Effector CD8-positive, alpha-beta T cell (primary cell): Measurements from ENCODE around the gene TCEA3.
A peak's percentile ranks its signal among the peaks of the same experiment; 100 is the strongest.
"Not testable (repeated sequence)": the region's sequence is repeated elsewhere in the genome, so short reads cannot be mapped to it uniquely, and the experiment has no call there.

Experiments used
- DNase-seq: peaks from one replicate; lab custom pipeline; 2025; lab: John Stamatoyannopoulos, UW

The TCEA3 gene

DNA sequence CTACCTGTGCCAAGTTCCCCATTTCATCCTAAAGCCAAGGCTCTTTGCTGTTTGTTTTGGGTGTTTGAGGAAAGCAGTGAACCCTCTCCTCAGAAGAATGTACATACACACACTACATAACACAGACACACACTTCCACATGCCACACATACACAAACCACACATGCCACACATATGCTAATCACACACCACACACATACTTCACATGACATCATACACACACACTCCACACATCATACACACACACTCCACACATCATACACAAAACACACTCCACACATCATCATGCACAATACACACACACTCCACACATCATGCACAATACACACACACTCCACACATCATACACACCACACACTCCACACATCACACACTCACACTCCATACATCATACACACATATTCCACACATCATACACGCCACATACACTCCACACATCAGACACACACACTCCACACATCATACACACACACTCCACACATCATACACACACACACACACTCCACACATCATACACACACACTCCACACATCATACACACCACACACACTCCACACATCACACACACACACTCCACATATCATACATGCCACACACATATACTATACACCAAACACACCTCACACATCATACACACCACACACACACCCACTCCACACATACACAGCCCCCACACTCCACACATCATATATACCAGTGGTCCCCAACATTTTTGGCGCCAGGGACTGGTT is 32.3 kb downstream of the TCEA3 start:
- DNase-seq: no peak

DNA sequence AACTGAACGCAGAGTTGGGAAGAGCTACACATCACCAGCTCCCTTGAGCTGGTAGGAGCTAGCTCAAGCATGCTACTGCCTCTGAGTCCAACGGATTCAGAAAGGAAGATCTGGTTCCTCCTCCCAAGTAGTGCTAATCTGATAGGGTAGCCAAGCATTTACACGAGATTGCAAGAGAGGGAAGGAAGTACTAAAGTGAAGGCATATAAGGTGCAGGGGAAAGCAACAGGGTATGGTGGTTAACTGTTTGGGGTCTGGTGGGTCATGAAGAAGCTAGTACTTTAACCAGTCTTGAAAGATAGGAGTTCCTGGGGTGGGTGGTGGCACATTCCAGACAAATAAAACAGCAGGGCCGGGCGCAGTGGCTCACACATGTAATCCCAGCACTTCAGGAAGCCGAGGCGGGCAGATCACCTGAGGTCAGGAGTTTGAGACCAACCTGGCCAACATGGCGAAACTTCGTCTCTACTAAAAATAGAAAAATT is 34.7 kb downstream of the TCEA3 start:
- DNase-seq: no peak

DNA sequence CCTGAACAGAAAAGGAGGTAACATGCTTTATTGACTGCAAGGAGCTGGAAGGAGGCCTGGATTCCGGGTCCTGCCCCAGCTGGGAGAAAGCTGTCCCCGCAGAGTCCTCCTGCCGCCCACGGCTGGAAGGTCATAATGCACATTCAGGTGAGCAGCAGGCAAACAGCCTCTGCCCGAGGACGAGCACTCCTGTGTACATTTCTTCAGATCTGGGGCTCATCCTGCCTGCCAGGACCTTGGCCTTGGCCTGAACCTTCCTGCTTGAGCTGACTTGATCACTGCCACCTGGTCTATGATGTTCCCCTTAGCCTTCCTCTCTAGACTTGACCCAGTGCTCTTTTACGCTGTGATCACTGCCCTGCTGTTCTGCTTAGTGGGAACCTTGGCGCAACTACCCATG is 37.1 kb downstream of the TCEA3 start:
- no peak for DNase-seq

DNA sequence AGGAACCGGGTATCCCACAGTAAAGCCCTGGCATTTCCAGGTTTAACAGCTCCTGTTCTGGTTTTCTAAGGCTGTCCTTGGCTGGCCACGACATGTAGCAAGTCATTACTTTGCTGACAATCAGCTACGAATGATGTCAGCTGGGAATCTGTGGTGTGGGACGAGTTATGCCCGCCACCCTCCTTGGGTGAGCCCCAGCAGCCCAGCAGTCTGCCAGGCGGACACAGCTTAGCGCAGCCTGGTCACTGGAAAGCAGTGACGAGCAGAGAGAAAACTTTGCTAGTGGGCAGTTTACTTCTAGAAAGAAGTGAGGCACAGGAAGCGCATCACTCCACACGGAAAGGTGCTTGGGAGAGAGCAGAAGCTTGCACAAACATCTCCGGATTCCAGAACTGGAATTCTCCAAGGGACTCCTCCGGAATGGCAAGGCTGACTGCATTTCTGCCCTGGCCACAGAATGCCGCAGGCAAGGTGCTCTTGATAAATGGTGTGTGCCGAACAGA is 39.4 kb downstream of the TCEA3 start:
- DNase-seq: no peak

DNA sequence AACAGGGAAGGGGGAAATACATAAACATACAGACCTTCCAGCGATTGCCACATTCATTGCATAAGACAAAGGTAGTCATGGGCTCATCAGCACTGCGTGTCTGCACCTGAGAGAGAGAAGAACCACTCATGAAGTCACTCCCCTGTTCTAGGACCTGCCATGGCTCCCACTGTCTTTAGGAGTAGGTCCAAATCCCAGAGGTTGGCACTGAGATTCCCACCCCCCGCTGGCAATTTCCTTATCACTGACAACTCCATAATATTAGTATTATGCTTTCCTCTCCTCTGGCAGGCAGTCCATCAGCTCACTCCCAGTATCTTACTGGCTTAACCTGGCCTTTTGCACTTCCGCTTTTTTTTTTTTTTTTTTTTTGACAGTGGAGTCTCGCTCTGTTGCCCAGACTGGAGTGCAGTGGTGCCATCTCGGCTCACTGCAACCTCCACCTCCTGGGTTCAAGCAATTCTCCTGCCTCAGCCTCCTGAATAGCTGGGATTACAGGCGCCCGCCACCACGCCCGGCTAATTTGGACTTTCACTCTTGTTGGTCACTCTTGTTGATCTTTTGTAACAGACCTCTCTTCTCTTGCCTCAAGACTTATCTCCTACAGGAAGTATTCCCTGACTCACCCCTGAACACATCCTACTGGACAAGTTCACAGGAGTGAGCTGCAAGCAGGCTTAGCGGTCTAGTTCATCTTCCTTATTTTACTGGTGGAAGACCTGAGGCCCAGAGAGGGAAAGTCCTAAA is 40.1 kb downstream of the TCEA3 start:
- DNase-seq: no peak

DNA sequence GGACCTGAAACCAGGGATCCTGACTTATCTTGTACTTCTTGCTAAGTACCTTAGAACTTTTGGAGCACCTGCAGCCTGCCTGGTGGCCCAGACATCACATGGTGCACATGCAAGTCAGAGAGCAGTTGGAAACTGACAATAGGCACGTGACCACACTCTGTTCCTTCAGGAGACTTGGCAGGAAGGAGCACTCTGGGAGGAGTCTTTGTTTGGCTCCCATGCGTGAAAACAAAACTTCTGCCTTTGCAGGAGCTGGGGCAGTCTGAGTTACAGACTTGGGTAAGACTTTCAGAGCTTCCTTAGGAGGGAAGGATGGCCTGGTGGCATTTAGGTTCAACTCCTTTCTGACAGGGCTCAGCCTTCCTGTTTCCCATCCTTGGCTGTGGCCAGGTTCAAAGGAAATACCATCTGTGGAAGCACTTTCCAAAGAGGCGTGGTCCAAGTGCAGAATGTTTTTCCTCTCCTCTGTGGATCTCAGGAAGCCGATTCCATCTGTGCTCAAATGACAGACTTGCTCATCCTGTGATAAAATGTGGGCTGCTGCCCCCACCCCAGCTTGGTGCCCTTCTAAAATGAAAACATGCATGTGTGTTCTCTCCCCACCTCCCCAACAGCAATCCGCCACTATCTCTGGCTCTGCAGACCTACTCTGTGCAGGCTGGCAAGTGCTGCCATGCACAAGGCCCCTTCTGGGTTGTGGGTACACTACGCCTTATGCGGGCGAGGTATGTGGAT is 40.8 kb downstream of the TCEA3 start:
- DNase-seq: no peak

DNA sequence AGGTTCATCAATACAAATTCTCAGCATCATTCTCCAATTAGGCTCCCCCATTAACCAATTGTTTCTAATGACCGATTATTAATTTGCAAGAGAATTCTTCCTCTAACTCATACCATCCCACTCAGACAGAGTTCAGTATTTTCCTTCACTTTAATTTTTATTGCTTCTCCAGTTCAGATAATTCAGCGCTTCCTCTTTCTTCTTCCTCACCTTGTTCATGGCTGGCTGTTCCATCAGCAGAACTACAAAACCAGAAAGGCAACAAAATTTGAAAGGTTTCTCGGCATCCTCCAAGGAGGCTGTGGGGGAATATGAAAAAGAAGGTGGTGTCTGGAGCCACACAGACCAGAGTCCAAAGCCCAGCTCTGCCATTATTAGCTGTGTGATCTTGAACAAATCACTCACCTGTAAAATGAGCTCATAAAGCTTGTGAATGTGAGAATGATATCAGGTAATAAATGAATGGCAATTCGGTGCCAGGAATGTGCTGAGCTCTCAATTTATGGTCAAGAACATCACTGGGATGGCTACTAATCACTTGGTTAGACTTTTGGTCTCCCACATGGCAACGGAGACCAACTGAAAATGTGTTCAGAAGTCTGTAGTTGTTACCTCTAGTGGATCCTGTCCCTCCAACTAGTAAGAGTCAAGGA is 43.2 kb downstream of the TCEA3 start:
- no peak for DNase-seq

DNA sequence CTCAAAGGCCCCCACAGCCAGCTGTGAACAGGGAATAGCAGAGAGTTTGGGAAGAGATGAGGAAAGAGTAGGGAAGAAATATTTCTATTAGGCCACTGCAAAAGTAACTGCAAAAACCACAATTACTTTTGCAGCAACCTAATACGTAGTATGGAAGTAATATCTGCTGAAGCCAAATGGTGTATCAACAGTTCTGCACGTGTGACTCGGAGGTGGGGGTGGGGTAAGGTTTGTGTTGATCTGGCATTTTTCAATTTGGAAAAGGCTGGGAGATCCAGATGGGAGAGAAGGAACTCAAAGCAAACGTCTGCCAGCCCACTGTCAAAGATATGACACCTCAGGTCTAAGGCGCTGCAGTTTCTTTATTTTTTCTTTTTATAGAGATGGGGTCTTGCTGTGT is 43.8 kb downstream of the TCEA3 start:
- DNase-seq: no peak

DNA sequence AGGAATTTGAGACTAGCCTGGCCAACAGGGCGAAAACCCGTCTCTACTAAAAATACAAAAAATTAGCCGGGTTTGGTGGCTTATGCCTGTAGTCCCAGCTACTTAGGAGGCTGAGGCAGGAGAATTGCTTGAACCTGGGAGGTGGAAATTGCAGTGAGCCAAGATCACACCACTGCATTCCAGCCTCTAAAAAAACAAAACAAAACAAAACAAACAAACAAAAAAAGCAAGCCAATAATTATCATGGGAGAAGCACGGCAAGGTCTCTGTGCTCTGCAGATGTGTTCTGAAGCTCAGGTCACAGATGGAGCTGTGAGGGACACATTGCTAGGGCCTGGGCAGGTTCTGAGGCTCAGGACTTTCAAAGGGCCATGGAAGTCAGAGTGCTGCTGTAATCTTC is 44.3 kb downstream of the TCEA3 start:
- not testable (repeated sequence) for DNase-seq

DNA sequence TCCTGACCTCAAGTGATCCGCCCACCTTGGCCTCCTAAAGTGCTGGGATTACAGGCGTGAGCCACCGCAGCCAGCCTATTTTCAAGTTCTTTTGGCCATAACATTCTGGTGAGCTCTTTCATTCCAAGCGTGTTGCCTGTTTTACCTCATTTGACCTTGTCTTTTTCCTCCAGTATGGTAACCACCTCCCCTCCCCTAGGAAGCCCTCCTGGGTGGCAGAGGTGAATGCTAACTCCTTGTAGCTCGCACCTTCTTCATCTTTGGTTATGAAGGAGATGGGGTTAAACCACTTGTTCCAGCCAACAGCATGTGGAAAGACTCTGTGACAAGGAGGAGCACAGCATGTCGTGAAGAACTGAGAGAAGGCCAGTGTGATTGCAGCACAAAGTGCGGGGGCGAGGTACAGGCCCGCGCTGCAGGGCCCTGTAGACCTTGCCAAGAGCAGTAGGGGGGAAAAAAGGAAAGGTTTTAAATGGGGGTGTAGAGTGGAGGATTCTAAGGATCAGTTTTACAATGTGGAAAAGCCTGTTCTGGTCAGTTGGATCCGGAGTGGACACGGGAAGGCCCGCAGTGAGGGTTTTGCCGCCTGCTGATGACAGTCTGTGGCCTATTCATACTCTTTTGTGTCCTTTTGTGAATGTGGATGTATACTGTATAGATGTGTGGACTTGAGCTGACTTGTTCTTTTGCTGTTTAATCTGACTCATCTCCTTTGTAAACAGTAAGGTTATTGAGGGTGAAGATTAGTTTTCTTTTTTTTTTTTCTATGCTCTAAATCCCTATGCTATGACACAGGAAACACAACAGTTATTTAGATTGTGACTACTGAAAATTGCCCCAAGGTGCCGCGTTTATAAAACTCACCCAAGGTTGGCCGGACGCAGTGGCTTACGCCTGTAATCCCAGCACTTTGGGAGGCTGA is 47.4 kb downstream of the TCEA3 start:
- DNase-seq: no peak

DNA sequence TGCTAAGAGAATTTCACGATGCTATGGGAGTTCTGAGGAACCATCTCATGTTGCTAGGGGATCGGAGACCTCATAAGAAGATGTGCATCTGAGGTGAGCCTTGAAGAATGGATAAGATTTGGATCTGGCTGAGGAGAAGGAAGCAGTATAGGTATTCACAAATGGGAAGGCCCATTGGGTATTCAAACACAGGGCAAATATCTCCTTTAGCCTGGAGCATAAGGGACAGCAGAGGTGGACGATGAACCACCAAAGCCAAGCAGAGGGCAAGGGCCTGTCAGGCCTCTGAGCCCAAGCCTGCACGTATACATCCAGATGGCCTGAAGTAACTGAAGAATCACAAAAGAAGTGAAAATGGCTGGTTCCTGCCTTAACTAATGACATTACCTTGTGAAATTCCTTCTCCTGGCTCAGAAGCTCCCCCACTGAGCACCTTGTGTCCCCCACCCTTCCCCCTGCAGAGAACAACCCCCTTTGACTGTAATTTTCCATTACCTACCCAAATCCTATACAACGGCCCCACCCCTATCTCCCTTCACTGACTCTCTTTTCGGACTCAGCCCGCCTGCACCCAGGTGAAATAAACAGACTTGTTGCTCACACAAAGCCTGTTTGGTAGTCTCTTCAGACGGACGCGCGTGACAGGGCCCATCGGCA is 50.3 kb downstream of the TCEA3 start:
- DNase-seq: not testable (repeated sequence)

DNA sequence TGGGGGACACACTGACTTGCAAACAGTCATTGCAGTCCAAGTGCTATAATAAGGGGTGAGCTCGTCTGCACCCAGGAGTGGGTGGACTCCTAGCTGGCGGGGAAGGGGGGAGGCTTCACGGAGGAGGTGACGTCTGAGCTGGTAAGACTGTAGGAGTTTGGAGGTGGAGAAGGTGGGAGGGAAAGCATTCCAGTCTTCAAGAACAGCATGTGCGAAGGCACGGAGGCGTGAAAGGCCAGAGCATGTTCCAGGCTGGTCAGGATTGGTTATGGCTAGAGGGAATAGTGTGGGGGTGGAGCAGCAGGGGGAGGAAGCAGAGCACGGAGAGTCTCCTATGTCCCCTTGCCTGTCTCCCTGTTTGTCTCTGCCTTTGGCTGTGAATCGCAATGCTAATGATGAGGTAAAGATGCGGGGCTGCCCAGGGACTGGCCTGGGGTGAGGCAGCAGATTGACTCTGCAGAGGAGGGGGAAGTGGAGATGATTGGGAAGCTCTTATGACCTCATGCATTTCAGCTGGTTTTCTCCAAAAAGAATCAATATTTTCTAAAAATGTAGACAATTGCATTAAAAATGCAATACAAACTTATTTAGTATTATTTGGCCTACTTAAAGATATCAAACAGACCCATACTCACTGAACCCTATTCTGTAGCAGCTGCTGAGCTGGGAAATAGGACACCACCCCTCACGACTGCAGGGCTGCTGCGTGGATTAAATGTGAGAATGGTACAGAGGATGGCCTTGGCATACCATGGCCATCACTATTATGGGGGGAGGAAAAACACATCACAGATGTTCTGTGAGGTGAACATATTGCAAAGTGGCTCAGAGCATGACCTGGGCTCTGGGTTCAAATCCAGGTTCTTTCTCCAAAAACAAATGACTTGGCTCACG is 52.3 kb downstream of the TCEA3 start:
- no peak for DNase-seq

DNA sequence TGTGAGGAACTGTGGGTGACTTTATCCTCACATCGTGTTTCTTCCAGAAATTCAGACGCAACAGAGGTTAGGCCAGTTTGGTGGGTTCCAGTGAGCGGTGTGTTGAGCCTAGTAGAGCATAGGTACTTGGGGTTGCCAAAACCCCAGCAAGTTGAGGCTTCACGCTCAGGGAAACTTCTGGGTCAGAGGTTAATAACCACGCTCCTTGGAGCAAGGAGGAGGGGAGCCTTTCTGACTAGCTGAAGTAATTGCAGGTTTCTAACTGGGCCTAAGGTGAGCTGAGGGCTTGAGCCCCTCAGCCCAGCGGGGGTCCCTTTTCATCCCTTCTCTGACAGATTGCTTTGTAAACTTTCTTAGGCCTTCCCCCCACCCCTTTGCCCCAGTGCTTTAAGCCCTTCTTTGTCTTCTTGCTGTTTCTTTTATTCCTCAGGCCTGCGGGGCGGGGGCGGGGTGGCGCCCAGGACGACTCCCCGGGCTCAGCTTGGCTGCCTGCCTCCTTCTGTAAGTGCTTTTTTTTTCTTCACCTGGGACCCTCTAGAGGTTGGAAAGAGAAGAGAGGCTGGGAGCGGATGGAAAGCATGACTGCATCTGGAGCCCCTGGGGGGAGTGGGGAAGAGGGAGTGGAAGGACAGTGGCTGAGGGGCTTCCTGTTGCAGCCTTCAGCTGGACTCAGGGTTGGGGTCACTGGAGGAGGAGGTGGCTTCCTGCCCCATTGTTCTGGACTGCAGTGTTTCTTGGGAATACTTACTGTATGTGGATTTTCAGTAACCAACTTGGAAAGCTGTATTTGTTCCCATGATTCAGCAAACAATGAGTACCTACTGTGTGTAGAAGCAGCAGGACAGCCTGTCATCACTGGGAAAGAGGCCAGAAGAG is 53.6 kb downstream of the TCEA3 start:
- DNase-seq: no peak

DNA sequence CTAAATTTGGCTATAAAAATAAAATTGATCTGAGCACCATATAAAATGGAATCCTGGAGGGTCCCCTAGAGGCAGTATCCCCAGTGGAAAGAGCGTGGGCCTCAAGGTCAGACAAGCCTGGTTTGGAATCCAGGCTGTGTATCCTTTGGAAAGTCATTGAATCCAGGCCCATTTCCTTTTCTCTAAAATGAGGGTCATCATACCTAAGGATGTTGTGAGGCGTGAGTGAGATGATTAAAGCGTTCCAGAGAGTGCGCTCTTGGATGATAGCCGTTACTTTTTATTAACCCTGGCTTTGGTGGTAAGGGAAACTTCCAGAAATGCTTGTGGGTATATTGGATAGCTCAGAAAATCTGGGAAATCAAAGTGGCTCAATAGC is 54.2 kb downstream of the TCEA3 start:
- no peak for DNase-seq

DNA sequence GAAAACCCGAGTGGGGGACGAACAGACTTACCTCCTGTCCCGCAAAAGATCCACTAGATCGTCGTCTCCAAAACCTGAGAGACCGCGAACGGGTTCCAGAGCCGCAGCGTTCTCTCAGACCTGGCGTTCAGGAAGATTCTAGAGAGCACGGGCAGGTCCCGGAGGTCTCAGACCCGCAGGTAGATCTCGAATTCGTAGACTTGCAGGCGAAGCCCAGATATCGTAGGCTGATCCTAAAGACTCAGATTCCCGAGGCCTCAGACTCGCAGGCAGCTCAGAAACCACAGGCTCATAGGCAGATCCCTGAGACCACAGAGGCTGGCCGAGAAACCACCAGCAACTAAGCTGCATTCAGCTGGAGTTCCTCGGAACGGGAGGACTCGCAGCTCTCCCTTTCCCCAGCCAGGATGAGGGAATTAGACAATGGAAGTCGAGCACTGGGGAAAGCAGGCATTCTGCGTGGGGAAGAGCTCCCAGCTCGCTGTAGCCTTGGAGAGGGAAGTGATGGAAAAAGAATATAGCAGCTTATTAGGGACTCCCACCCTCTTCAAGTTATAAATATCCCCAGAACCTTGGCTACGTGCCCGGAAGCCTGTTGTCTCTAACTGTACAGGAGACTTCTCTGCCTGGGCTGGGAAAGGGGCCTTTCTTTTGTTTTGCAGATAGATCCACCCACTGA is 55.1 kb downstream of the TCEA3 start, which contains the start of gene ZNF436:
Gene ZNF436 (minus strand): TSS at position 502 of the 679 bp plus-strand sequence. CDS start 1,831 bp downstream, outside the sequence.
- DNase-seq: peak; percentile 47

DNA sequence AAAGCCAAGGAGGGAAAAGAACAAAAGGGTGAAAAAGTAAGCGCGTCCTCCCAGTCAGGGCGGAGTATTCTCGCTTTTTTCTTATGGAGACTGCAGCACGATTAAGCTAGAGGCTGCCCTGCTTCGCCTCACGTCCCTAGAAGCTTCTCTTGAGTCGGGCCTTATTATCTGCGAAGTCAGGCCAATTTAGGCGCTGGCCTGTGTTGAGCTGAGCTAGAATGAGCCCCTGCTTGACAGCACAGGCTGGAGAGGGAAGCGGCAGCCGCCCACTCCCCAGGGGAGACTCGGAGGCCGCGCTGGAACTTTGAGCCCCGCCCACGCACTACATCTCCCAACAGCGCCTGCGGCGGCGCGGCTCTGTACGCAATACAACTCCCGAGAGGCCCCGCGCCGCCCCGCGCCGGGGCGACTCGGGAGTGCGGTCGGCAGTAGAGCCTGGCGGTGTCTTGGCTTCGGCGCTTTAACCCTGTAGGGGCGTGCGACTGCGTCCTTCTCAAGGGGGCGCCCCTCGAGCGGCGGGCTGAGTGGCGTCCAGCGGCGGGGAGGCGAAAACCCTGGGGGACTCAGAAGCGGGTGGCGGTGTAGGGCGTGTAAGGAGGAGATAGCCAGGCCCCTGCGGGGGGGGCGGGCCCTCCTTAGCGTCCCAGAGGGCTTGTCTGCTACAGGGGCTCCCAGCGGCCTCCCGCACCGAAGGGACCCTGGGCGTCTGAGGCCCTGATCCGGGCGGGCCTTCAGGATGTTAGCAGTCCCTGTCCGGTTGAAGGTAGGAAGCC is 55.8 kb downstream of the TCEA3 start:
- DNase-seq: peak; percentile 77
